Occipital lobe (tissue), 2 donors: ENCODE results near the gene LSR. TPM values are rescaled to one million over a fixed set of nuclear protein-coding genes. Genes with fewer than 3 reads are reported as not detected.

Experiments used
- DNase-seq: peaks from one replicate; lab custom pipeline; 2025; lab: John Stamatoyannopoulos, UW
- total RNA-seq: library from RNA; depleted of rRNA; stranded (reverse); fragments of >200 nt; gene quantifications from one replicate; pipeline ENCODE4 v1.2.3, GENCODE V29; 2014

Gene LSR
- total RNA-seq, 1 donor from 2014 or later = 3.1 TPM

GRCh38 chr19:35247526-35248309 lies 1.1 kb upstream of the LSR start:
- DNase-seq = no peak

GRCh38 chr19:35249146-35249847 lies 495 bp downstream of the LSR start:
- DNase-seq = no peak

- no peak for DNase-seq
Observed at GRCh38 chr19:35249848-35250711, 1.3 kb downstream of the LSR start.

GRCh38 chr19:35251456-35251855 lies 2.7 kb downstream of the LSR start:
- no peak for DNase-seq

GRCh38 chr19:35253316-35254286 lies 4.8 kb downstream of the LSR start:
- no peak for DNase-seq

- DNase-seq = no peak
Observed at GRCh38 chr19:35254341-35255297, 5.8 kb downstream of the LSR start.

GRCh38 chr19:35256566-35256965 lies 7.8 kb downstream of the LSR start:
- no peak for DNase-seq

- DNase-seq = no peak
Observed at GRCh38 chr19:35257113-35257461, 8.3 kb downstream of the LSR start.

- DNase-seq = no peak
Observed at GRCh38 chr19:35260694-35261304, 12.0 kb downstream of the LSR start.

- no peak for DNase-seq
Observed at GRCh38 chr19:35261356-35262100, 12.7 kb downstream of the LSR start.

GRCh38 chr19:35262101-35262761 lies 13.4 kb downstream of the LSR start:
- DNase-seq = no peak

GRCh38 chr19:35264268-35265125 lies 15.7 kb downstream of the LSR start:
- DNase-seq = no peak

- no peak for DNase-seq
Observed at GRCh38 chr19:35265126-35265899, 16.5 kb downstream of the LSR start.

- DNase-seq = no peak
Observed at GRCh38 chr19:35265900-35266519, 17.2 kb downstream of the LSR start.

- DNase-seq = peak; percentile 31
Observed at GRCh38 chr19:35266520-35267352, 17.9 kb downstream of the LSR start.
